Endothelial cell of umbilical vein (primary cell): ENCODE results near the gene NBEA.

Experiments used
- CTCF ChIP-seq, 2 donors: IDR thresholded peaks; 1 replicate in 1 of 2; 2 replicates in 1 of 2; pipeline ENCODE4 v1.5.1; 2011; ENCODE audit warnings: low read length in 2 of 2, mild to moderate bottlenecking in 2 of 2, moderate library complexity in 2 of 2, control low read depth in 1 of 2, inconsistent platforms in 1 of 2, low read depth in 1 of 2; ENCODE audit not compliant: insufficient read depth in 1 of 2; ENCODE audit errors: extremely low read depth in 1 of 2
- EZH2 ChIP-seq: IDR thresholded peaks from 2 replicates; pipeline ENCODE4 v1.6.1; 2012; ENCODE audit warnings: borderline replicate concordance, low read depth, mild to moderate bottlenecking, moderate library complexity, low read length, inconsistent platforms; ENCODE audit not compliant: severe bottlenecking
- FOS ChIP-seq: IDR thresholded peaks from 2 replicates; pipeline ENCODE4 v1.6.1; 2011; ENCODE audit warnings: mild to moderate bottlenecking, low read length, moderate library complexity, borderline replicate concordance; ENCODE audit not compliant: insufficient read depth
- MYC ChIP-seq: IDR thresholded peaks from one replicate; pipeline ENCODE4 v1.6.1; 2011; ENCODE audit warnings: mild to moderate bottlenecking, low read depth, low read length
- POLR2A ChIP-seq: IDR thresholded peaks from 2 replicates; pipeline ENCODE4 v1.6.1; 2012; ENCODE audit warnings: low read depth, mild to moderate bottlenecking, control low read depth, low read length
- POLR2AphosphoS5 ChIP-seq: IDR thresholded peaks from 2 replicates; pipeline ENCODE4 v1.6.1; 2012; ENCODE audit warnings: low read depth, mild to moderate bottlenecking, control low read depth, low read length, moderate library complexity; ENCODE audit not compliant: insufficient read depth
- TF ChIP-seq, protein P1 (sequence below): IDR thresholded peaks from 2 replicates; pipeline ENCODE4 v1.6.1; 2011; ENCODE audit not compliant: insufficient read depth, insufficient read length

DNA sequence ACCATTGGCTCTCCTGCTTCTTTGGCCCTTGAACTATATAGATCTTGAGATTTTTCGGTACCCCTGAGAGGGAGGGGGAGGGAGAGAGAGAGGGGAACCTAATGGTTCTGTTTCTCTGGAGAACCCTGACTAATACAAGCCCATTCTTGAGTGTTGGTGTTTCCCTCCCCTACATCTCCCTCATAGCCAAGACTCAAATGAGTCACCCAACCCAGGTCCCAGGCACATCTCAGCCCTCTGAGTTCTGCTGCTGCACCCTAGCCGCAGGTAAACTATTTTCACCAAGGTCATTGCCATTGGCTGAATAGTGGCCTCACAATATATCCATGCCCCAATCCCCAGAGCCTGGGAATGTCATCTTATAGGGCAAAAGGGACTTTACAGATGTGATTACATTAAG lies 760.2 kb downstream of the NBEA start:
- TF ChIP-seq CTCF (IDR thresholded peaks at IDR 0.05; ENCODE audit: extremely low read depth in 1 of 2, insufficient read depth in 1 of 2, low read depth in 1 of 2, low read length in 2 of 2) (no peak), POLR2A (no peak), POLR2AphosphoS5 (no peak), EZH2 (no peak), MYC (no peak), FOS (no peak)
- TF ChIP-seq, protein P1, sequence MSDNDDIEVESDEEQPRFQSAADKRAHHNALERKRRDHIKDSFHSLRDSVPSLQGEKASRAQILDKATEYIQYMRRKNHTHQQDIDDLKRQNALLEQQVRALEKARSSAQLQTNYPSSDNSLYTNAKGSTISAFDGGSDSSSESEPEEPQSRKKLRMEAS: no peak
